Measurements from ENCODE around the gene PRKCI.
"Not testable (repeated sequence)": the region's sequence is repeated elsewhere in the genome, so short reads cannot be mapped to it uniquely, and the experiment has no call there.

The PRKCI gene

DNA sequence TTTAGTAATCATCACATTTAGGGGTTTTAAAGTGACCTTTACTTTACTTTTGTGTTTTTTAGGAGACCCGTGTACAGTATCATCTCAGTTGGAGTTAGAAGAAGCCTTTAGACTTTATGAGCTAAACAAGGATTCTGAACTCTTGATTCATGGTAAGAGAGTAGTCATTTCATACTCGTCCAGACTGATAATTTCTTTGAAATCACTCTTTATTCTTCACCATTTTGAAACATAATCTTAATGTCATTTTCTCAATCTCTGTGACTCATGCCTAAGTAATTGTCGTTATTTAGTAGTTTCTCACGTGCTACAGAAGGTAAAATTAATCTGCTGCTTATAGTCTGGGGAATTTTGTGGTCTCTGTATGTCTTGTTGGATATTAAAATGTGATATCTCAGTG lies 37.7 kb downstream of the PRKCI start:
- in situ Hi-C loops (cut with HindIII; ENCODE audit: low sequenced_read_pairs) = no loop called here
- TF ChIP-seq, protein P1, sequence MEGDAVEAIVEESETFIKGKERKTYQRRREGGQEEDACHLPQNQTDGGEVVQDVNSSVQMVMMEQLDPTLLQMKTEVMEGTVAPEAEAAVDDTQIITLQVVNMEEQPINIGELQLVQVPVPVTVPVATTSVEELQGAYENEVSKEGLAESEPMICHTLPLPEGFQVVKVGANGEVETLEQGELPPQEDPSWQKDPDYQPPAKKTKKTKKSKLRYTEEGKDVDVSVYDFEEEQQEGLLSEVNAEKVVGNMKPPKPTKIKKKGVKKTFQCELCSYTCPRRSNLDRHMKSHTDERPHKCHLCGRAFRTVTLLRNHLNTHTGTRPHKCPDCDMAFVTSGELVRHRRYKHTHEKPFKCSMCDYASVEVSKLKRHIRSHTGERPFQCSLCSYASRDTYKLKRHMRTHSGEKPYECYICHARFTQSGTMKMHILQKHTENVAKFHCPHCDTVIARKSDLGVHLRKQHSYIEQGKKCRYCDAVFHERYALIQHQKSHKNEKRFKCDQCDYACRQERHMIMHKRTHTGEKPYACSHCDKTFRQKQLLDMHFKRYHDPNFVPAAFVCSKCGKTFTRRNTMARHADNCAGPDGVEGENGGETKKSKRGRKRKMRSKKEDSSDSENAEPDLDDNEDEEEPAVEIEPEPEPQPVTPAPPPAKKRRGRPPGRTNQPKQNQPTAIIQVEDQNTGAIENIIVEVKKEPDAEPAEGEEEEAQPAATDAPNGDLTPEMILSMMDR (IDR thresholded peaks at IDR 0.05; ENCODE audit: low read depth, low read length) = no peak
- DNase-seq (ENCODE audit: low read depth, low spot score) = no peak
- H3K4me3 ChIP-seq (ENCODE audit: low read depth, low read length) = no peak overlapping the region

DNA sequence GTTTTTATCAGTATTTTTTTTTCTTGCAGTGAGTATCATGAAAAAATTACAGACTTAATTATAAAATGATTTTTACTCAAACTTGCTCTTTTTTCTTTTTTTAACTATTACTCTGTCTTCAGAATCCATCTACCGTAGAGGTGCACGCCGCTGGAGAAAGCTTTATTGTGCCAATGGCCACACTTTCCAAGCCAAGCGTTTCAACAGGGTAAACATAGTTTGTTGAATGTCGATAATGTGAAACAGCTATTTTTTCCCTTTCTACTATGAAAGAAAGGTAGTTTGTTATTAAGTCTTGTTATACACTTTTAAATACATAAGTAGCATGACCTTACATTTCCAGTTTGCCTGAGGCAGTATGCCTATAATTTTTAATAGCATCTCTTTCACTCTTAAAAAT lies 45.6 kb downstream of the PRKCI start:
- no peak overlapping the region for H3K4me3 ChIP-seq (ENCODE audit: low read depth, low read length)
- in situ Hi-C loops (cut with HindIII; ENCODE audit: low sequenced_read_pairs) = no loop called here
- no peak for DNase-seq (ENCODE audit: low read depth, low spot score)
- TF ChIP-seq, protein P1 (IDR thresholded peaks at IDR 0.05; ENCODE audit: low read depth, low read length) = no peak

DNA sequence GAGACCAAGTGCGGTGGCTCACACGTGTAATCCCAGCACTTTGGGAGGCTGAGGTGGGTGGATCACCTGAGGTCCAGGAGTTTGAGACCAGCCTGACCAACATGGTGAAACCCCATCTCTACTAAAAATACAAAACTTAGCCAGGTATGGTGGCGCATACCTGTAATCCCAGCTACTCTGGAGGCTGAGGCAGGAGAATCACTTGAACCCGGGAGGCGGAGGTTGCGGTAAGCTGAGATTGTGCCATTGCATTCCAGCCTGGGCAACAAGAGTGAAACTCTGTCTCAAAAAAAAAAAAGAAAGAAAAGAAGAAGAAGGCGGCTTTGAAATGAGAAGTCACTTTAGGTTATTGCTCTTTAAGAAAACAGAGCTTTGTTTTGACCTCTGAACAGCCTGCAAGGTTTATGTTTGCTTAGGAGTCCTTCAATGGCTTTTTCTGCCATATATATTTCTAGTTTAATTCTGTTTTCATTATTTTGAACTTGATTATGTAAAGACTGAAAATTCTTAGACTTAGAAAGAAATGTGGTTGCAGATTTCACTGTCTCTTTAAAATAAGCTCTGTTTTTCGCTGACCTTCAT lies 47.5 kb downstream of the PRKCI start:
- H3K4me3 ChIP-seq (ENCODE audit: low read depth, low read length); in situ Hi-C loops (cut with HindIII; ENCODE audit: low sequenced_read_pairs); DNase-seq (ENCODE audit: low read depth, low spot score): not testable (repeated sequence)

DNA sequence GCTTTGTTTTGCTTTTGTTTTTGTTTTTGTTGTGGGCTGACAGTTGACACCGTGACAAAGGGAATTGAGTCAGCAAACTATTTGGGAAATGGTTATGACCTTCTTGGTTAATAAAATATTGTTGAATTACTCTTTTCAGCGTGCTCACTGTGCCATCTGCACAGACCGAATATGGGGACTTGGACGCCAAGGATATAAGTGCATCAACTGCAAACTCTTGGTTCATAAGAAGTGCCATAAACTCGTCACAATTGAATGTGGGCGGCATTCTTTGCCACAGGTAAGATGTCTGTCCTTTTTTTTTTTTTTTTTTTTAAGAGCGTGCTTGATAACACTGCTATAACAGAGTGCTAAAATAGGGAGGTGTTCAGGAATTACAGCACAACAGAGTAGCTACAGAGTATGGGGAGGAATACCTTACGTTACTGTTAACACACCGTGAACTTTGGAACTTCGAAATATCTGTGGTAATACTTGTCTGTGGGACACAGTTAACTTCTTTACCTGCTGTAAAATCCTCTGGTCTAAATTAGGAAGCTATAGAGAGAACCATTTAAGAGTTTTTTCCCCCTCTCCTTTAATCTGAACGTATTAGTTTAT lies 48.2 kb downstream of the PRKCI start:
- TF ChIP-seq, protein P1 (IDR thresholded peaks at IDR 0.05; ENCODE audit: low read depth, low read length) = no peak
- no peak for DNase-seq (ENCODE audit: low read depth, low spot score)
- in situ Hi-C loops (cut with HindIII; ENCODE audit: low sequenced_read_pairs) = no loop called here
- H3K4me3 ChIP-seq (ENCODE audit: low read depth, low read length) = no peak overlapping the region

DNA sequence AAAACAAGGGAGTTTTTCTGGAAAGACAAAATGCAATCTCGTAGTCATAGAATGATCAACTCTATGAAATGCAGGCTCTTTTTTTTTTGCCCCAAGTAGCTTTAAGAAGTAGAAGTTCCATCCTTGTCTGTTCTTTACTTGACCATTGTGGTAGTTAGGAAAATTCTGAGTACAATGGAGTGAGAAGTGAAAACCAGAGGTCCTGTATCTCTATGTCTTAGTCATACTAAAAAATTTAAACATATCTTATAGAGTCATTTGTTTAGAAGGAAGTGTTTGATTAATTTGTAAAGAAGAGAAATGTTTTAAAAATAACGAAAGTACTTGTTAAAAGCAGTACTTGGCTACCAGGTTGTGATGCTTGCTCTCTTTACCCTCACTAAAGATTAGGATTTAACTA lies 52.4 kb downstream of the PRKCI start:
- DNase-seq (ENCODE audit: low read depth, low spot score) = no peak
- in situ Hi-C loops (cut with HindIII; ENCODE audit: low sequenced_read_pairs) = no loop called here
- no peak overlapping the region for H3K4me3 ChIP-seq (ENCODE audit: low read depth, low read length)
- TF ChIP-seq, protein P1 (IDR thresholded peaks at IDR 0.05; ENCODE audit: low read depth, low read length) = no peak

DNA sequence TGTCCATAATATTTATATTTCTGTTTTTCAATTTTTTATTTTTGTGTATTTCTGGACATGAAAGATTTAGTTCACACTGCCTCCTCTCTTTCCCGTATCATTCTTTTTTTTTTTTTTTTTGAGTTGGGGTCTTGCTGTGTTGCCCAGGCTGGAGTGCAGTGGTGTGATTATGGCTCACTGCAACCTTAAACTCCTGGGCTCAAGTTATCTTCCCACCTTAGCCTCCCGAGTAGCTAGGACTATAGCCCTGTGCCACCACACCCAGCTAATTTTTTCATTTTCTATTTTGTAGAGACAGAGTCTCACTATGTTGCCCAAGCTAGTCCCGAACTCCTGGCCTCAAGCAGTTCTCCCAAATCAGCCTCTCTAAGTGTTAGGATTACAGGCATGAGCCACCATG lies 53.6 kb downstream of the PRKCI start:
- no peak for DNase-seq (ENCODE audit: low read depth, low spot score)
- H3K4me3 ChIP-seq (ENCODE audit: low read depth, low read length) = no peak overlapping the region
- TF ChIP-seq, protein P1 (IDR thresholded peaks at IDR 0.05; ENCODE audit: low read depth, low read length) = no peak
- in situ Hi-C loops (cut with HindIII; ENCODE audit: low sequenced_read_pairs) = no loop called here

DNA sequence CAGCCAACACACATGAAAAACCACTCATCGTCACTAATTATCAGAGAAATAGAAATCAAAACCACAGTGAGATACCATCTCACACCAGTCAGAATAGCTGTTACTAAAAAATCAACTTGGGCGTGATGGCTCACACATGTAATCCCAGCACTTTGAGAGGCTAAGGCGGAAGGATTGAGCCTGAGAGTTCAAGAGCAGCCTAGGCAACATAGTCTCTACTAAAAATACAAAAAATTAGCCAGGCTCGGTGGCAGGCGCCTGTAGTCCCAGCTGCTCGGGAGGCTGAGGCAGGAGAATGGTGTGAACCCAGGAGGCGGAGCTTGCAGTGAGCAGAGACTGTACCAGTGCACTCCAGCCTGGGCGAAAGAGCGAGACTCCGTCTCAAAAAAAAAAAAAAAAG lies 55.1 kb downstream of the PRKCI start:
- in situ Hi-C loops (cut with HindIII; ENCODE audit: low sequenced_read_pairs); DNase-seq (ENCODE audit: low read depth, low spot score); H3K4me3 ChIP-seq (ENCODE audit: low read depth, low read length): not testable (repeated sequence)

Data from astrocyte of the spinal cord (primary cell).